NCI-H1436 (cell line): Measurements from ENCODE around the gene CNTNAP2.

Source experiments
- DNase-seq: peaks from one replicate; lab custom pipeline; 2025; lab: John Stamatoyannopoulos, UW

The CNTNAP2 gene

GRCh38 chr7:147400925-147401324 lies 1284.3 kb downstream of the CNTNAP2 start:
- DNase-seq, result no peak

- DNase-seq, result no peak
These were observed 1289.0 kb downstream of the CNTNAP2 start for GRCh38 chr7:147405621-147406020.

GRCh38 chr7:147406521-147407135 lies 1290.0 kb downstream of the CNTNAP2 start:
- DNase-seq, result no peak

DNA sequence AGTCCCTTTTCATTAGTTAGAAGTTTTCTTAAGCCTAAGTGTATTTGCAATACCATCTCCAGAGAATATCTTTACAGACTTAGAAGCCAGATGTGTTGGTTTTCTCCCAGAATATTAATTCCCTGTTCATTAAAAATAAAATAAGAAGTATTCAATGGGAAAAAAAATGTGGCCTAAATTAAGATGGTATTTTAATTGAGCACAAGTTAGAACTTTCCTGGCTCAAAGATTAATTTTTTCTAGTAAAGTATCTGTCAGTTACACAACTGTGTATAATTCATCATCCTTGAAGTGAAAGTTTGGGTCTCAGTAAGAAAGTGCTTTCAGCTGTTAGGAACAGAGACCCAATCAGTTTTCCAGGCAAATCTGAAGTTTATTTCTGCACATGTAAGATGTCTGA lies 1294.5 kb downstream of the CNTNAP2 start:
- DNase-seq, result no peak

GRCh38 chr7:147412109-147412508 lies 1295.5 kb downstream of the CNTNAP2 start:
- no peak for DNase-seq

- DNase-seq, result no peak
These were observed 1296.4 kb downstream of the CNTNAP2 start for GRCh38 chr7:147412782-147413556.

DNA sequence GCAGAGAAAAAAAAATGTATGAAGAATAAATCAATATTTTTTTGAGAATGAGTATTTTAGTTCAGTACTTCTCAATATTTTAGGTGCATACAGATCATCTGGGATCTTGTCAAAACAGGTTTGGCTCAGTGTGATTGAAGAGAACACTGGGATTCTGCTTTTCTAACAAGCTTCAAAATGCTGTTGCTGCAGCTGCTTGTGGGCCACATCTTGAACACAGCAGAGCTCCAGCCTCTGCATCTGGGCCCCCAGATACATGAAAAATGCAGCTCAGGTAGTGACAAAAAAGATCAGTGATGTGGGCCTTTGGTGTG lies 1296.9 kb downstream of the CNTNAP2 start:
- no peak for DNase-seq

DNA sequence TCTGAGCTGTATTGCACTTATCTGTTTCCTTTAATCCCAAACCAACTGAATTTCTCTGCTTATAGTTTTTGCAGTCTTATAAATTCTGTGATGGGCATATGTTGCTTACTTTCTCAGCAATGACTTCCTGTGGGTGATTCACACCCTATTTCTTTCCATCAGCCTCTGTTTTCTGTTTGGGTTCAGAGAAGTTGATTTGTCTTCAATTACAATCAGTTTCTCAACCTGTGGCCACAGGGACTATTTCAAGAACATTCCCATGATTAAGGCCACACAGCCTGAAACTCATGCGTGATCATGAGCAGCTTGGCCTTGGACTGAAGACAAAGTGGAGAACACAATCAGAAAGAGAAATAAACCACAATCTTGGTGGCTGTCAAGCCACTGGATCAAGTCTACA lies 1299.4 kb downstream of the CNTNAP2 start:
- DNase-seq, result no peak

- DNase-seq, result no peak
These were observed 1302.4 kb downstream of the CNTNAP2 start for GRCh38 chr7:147418966-147419365.

- DNase-seq, result no peak
These were observed 1307.3 kb downstream of the CNTNAP2 start for GRCh38 chr7:147423875-147424274.

DNA sequence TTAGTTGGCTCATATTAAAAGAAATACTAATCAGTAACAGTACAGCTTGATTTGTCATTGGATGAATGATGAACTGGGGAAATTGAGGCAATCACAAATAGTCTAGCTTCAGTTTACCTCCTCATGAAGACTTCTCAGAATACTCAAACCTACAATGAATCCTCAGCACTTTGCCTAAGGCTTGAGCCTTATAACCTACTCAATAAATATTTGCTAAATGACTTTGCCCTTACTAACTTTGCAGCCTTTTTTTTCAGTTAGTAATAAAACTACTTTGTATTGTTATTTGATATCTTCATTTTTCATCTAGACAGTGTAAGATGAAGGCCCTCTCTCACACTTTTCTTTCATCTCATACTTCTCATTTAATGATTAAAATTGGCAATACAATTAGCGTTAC lies 1311.5 kb downstream of the CNTNAP2 start:
- DNase-seq, result no peak

GRCh38 chr7:147429961-147430360 lies 1313.4 kb downstream of the CNTNAP2 start:
- no peak for DNase-seq

DNA sequence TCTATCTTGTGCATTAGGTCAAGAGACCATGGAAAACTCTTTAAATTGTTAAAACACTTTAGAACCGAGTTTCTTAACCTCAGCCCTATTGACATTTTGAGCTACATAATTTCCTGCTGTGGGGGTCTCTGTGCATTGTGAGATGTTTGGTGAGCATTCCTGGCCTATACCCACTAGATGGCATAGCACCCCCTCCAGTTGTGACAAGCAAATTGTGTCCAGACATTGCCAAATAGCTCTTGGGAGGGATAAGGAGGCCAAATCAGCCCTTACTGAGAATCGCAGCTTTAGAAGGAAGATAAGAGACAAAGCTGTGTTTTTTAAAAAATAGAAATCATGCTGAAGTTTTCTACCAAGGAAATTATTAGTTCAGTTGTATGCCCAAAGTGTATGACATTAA lies 1315.5 kb downstream of the CNTNAP2 start:
- peak; percentile 6 for DNase-seq

DNA sequence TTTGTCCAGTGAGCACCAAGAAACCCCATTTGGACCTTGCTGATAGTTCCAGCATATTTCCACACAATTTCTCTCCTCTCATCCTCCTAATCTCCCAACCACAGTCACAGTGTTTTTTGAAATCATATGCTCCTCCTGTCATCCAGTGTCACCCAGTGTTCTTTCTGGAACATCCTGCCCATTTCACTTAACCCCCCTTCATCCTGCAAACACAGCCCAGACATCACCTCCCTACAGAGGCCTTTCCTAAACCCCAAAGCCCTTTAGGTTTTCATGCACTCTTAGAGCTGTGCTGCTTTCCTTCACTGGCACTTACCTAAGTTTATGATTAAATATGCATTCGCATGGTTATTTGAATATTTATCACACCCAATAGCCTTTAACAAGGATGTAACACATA lies 1316.0 kb downstream of the CNTNAP2 start:
- no peak for DNase-seq

GRCh38 chr7:147436718-147437117 lies 1320.1 kb downstream of the CNTNAP2 start:
- no peak for DNase-seq

DNA sequence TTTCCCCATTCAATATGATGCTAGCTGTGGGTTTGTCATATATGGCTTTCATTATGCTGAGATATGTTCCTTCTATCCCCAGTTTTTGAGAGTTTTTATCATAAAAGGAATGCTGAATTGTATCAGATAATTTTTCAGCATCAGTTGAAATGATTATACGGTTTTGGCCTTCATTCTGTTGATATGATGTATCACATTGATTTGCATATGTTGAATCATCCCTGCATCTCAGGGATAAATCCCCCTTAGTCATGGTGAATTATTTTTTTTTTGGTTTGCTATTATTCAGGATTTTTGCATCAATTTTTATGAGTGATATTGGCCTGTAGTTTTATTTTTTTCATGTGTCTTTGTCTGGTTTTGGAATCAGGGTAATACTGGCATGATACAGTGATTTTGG lies 1321.6 kb downstream of the CNTNAP2 start:
- no peak for DNase-seq

- no peak for DNase-seq
These were observed 1327.3 kb downstream of the CNTNAP2 start for GRCh38 chr7:147443942-147444341.

DNA sequence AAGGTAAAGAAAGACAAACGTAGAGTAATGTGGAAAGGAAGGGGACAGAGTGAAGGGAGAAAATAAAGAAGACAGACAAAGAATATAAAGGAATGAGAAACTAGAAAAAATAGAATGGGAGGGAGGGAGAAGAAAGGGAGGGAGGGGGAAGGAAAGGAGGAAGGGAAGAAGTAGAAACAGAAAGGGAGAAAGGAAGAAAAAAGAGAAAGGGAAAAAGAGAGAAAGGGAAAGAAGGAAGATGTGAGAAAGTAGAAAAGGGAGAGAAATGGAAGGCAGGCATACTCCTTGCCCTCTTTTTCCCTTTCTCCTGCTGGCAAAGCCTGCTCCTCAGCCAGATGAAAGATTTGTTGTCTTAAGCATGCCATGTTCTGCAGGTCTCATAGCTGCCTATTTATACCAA lies 1336.2 kb downstream of the CNTNAP2 start:
- DNase-seq, result no peak

- no peak for DNase-seq
These were observed 1348.6 kb downstream of the CNTNAP2 start for GRCh38 chr7:147465223-147465622.

GRCh38 chr7:147472556-147472955 lies 1356.0 kb downstream of the CNTNAP2 start:
- no peak for DNase-seq

GRCh38 chr7:147474862-147475261 lies 1358.3 kb downstream of the CNTNAP2 start:
- DNase-seq, result no peak

- no peak for DNase-seq
These were observed 1360.9 kb downstream of the CNTNAP2 start for GRCh38 chr7:147477526-147477925.

DNA sequence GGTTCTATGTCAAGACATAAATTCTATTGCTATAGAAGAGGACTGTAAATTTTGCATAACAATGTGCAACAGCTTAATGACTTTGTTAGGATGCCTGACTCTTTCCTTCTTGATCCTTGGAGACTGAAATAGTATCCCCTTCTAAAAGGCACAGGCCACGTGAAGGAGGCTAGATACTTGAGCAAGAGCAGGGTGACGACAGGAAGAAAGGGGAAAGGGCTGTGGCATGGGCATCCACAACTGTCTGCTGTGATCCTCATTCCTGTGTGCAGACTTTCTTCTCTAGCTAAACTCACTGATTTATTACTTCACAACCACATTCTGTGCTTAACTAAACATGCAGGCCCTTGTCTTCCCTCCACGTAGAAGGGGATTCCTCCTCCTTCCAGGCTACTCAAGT lies 1362.2 kb downstream of the CNTNAP2 start:
- DNase-seq, result no peak
